NCI-H1105 treated with DMSO at 0.1 percent for 48 hours (cell line): ENCODE results near the gene SHANK2.

Source experiments
- DNase-seq: peaks from one replicate; lab custom pipeline; 2025; lab: John Stamatoyannopoulos, UW

SHANK2 gene

DNA sequence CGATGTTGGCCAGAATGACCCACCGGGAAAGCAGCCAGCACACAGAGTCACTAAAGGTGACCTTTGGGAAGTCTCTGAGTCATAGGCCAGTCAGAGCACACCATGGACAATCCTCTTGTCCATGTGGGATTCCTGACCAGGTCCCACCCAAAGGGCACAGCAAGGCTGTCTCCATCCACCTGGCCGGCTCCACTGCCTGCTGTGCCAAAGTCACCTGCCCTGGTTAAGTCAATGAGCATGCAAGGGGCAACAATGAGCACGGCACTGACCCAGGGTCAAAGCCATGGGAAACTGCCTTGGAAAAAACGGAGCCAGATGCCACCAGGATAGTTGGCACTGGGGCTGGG is 49.8 kb downstream of the SHANK2 start:
- no peak for DNase-seq
